Muscle layer of colon (tissue), 2 donors: ENCODE data around the gene KRTAP5-3.

ENCODE experiments used
- H3K27ac ChIP-seq: one replicate; pipeline ENCODE4 v1.7.0; 2013; ENCODE audit warnings: low read depth, mild to moderate bottlenecking, low read length, moderate library complexity
- H3K27me3 ChIP-seq, 2 donors: one replicate each; pipeline ENCODE4 v1.7.0; 2013; ENCODE audit warnings: low read length in 2 of 2, mild to moderate bottlenecking in 2 of 2; ENCODE audit not compliant: insufficient read depth in 2 of 2, control insufficient read depth in 1 of 2
- H3K36me3 ChIP-seq: one replicate; pipeline ENCODE4 v1.7.0; 2013; ENCODE audit warnings: mild to moderate bottlenecking, low read length; ENCODE audit not compliant: insufficient read depth
- H3K4me1 ChIP-seq: one replicate; pipeline ENCODE4 v1.7.0; 2013; ENCODE audit warnings: mild to moderate bottlenecking, low read length; ENCODE audit not compliant: insufficient read depth
- H3K4me3 ChIP-seq, 2 donors: one replicate each; pipeline ENCODE4 v1.7.0; 2013; ENCODE audit warnings: low read length in 2 of 2, low read depth in 1 of 2, mild to moderate bottlenecking in 1 of 2, moderate library complexity in 1 of 2
- H3K9ac ChIP-seq: one replicate; pipeline ENCODE4 v1.7.0; 2013; ENCODE audit warnings: low read length
- H3K9me3 ChIP-seq: one replicate; pipeline ENCODE4 v1.7.0; 2013; ENCODE audit warnings: mild to moderate bottlenecking, low read length
- donor health status: abdominal sarcoma.
- donor health status: Adenocarcinoma of cecum.

Gene KRTAP5-3

GRCh38 chr11:1608363-1608762 lies at the start of gene KRTAP5-3:
KRTAP5-3 (minus strand) TSS chr11:1608463; CDS start chr11:1608385, 78 bp downstream.
- peaks cover 0 to 16% of the 10 kb centered on the region in 2 donors for H3K27me3 ChIP-seq
- H3K9me3 ChIP-seq, result no peaks in the 10 kb centered on the region
- H3K4me1 ChIP-seq, result no peaks in the 10 kb centered on the region
- H3K9ac ChIP-seq, result no peak within 1 kb of the TSS
- no peak within 1 kb of the TSS for H3K27ac ChIP-seq
- no peak within 1 kb of the TSS for H3K4me3 ChIP-seq
- H3K36me3 ChIP-seq, result no peaks in the 10 kb centered on the region

- Histone ChIP-seq H3K27ac (no peak overlapping the region), H3K4me1 (no peaks in the 10 kb centered on the region), H3K4me3 (no peak overlapping the region), H3K9ac (no peak overlapping the region), H3K27me3 (peaks cover 0 to 5% of the 10 kb centered on the region in 2 donors), H3K36me3 (no peaks in the 10 kb centered on the region), H3K9me3 (no peaks in the 10 kb centered on the region)
Observed at GRCh38 chr11:1656670-1657069, 48.4 kb upstream of the KRTAP5-3 start.

DNA sequence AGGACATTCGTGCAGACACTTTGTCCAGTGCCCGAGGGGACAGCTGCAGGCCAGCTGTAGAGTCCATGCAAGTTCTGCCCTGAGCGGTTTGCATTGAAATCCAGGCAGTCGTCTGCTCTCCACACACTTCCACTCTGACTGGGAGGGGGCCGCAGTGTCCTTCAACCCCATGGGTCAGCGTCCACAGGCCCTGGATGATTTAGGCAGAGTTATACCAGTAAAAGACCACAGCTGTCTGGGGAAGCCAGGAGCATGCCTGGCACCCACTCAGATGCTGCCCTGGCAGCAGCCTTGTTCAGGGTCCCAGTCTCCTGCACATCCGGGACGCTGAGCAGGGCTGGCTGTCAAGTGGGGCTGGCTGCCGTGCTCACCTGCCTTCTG lies 47.8 kb upstream of the KRTAP5-3 start:
- no peak overlapping the region for H3K9ac ChIP-seq
- no peak overlapping the region for H3K27ac ChIP-seq
- H3K4me3 ChIP-seq, result no peak overlapping the region
- peaks cover 0 to 5% of the 10 kb centered on the region in 2 donors for H3K27me3 ChIP-seq
- H3K9me3 ChIP-seq, result no peaks in the 10 kb centered on the region
- H3K36me3 ChIP-seq, result no peaks in the 10 kb centered on the region
- H3K4me1 ChIP-seq, result no peaks in the 10 kb centered on the region

GRCh38 chr11:1655168-1656060 lies 47.2 kb upstream of the KRTAP5-3 start:
- Histone ChIP-seq H3K36me3 (no peaks in the 10 kb centered on the region), H3K4me1 (no peaks in the 10 kb centered on the region), H3K4me3 (no peak overlapping the region), H3K27me3 (peaks cover 0 to 5% of the 10 kb centered on the region in 2 donors), H3K27ac (no peak overlapping the region), H3K9me3 (no peaks in the 10 kb centered on the region), H3K9ac (no peak overlapping the region)

GRCh38 chr11:1654388-1655167 lies 46.3 kb upstream of the KRTAP5-3 start:
- no peaks in the 10 kb centered on the region for H3K4me1 ChIP-seq
- H3K9me3 ChIP-seq, result no peaks in the 10 kb centered on the region
- H3K9ac ChIP-seq, result no peak overlapping the region
- H3K36me3 ChIP-seq, result no peaks in the 10 kb centered on the region
- no peak overlapping the region for H3K27ac ChIP-seq
- H3K4me3 ChIP-seq, result no peak overlapping the region
- H3K27me3 ChIP-seq, result peaks cover 0 to 5% of the 10 kb centered on the region in 2 donors

- Histone ChIP-seq H3K27ac (no peak overlapping the region), H3K36me3 (no peaks in the 10 kb centered on the region), H3K27me3 (peaks cover 0 to 5% of the 10 kb centered on the region in 2 donors), H3K9me3 (no peaks in the 10 kb centered on the region), H3K4me3 (no peak overlapping the region), H3K4me1 (no peaks in the 10 kb centered on the region), H3K9ac (no peak overlapping the region)
Observed at GRCh38 chr11:1653541-1654387, 45.5 kb upstream of the KRTAP5-3 start.

DNA sequence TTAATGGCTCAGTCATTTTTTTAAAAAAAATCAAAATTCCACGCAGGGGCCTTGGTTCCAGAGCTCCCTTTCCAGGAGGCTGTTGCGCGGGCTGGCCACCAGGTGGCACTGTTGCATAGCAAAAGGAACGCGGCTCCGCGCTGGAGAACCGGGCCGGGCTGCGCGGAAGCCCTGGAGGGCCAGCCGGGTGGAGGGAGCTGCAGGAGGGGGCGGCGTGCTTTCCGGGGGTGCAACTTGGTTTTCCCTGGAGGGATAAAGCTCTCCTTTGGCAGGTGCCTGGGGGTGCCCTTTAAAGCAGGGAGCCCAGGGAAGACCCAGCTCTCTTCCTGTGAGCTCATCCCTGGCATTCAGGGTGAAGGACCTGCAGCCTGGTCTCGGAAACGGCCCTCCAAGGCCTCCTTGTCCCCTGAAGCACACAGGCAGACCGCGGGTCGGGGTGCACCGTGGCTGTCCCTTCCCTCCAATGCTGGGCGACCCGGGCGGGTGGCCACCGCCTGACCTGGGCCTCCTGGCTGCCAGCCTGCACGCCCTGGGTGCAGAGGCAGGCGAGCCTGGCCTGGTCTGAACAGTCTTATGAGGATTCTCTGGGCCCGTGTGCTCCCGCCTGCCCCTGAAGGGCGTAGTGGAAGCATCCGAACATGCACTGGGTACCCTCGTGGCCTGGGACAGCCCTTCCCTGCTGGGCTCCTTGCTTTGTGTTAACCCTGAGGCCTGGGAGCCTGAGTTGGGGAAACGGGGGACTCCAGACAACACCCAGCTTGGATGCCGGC lies 44.7 kb upstream of the KRTAP5-3 start:
- H3K27me3 ChIP-seq, result peaks cover 0 to 5% of the 10 kb centered on the region in 2 donors
- no peak overlapping the region for H3K9ac ChIP-seq
- H3K27ac ChIP-seq, result no peak overlapping the region
- H3K4me3 ChIP-seq, result no peak overlapping the region
- no peaks in the 10 kb centered on the region for H3K4me1 ChIP-seq
- no peaks in the 10 kb centered on the region for H3K9me3 ChIP-seq
- no peaks in the 10 kb centered on the region for H3K36me3 ChIP-seq

- H3K9me3 ChIP-seq, result no peaks in the 10 kb centered on the region
- H3K4me3 ChIP-seq, result no peak overlapping the region
- no peak overlapping the region for H3K9ac ChIP-seq
- H3K4me1 ChIP-seq, result no peaks in the 10 kb centered on the region
- H3K27ac ChIP-seq, result no peak overlapping the region
- H3K27me3 ChIP-seq, result peaks cover 0 to 5% of the 10 kb centered on the region in 2 donors
- no peaks in the 10 kb centered on the region for H3K36me3 ChIP-seq
Observed at GRCh38 chr11:1652442-1652770, 44.1 kb upstream of the KRTAP5-3 start.

- no peaks in the 10 kb centered on the region for H3K4me1 ChIP-seq
- no peak overlapping the region for H3K27ac ChIP-seq
- peaks cover 0 to 5% of the 10 kb centered on the region in 2 donors for H3K27me3 ChIP-seq
- H3K9ac ChIP-seq, result no peak overlapping the region
- no peak overlapping the region for H3K4me3 ChIP-seq
- H3K36me3 ChIP-seq, result no peaks in the 10 kb centered on the region
- H3K9me3 ChIP-seq, result no peaks in the 10 kb centered on the region
Observed at GRCh38 chr11:1652026-1652425, 43.8 kb upstream of the KRTAP5-3 start.

- Histone ChIP-seq H3K27me3 (peaks cover 0 to 5% of the 10 kb centered on the region in 2 donors), H3K4me3 (no peak overlapping the region), H3K36me3 (no peaks in the 10 kb centered on the region), H3K9me3 (no peaks in the 10 kb centered on the region), H3K27ac (no peak overlapping the region), H3K4me1 (no peaks in the 10 kb centered on the region), H3K9ac (no peak overlapping the region)
Observed at GRCh38 chr11:1651411-1651980, 43.2 kb upstream of the KRTAP5-3 start.
